Gastrocnemius medialis (tissue), 4 donors: ENCODE data around the gene IGSF8. TPM values are rescaled to one million over a fixed set of nuclear protein-coding genes. Genes with fewer than 3 reads are reported as not detected.

Experiments used
- ATAC-seq, 2 donors: fragments of 150-250 bp; one replicate each; pipeline ENCODE4 v1.9.1; 2016
- DNase-seq, 2 donors: peaks; one replicate each; pipeline ENCODE4 v3.0.0-alpha.2; 2019
- H3K27ac ChIP-seq, 4 donors: fragments of 200-600 bp; sonication (generic); 1 replicate in 1 of 4; 2 replicates in 3 of 4; pipeline ENCODE4 v1.5.1; 2016 to 2018; ENCODE audit warnings: mild to moderate bottlenecking in 2 of 4, moderate library complexity in 1 of 4
- H3K27me3 ChIP-seq, 3 donors: fragments of 200-600 bp; sonication (generic) in 2 of 3; 1 replicate in 1 of 3; 2 replicates in 2 of 3; pipeline versions ENCODE4 v1.5.1 to v1.6.0; 2016 to 2019; ENCODE audit warnings: mild to moderate bottlenecking in 1 of 3, moderate library complexity in 1 of 3
- H3K36me3 ChIP-seq, 2 donors: fragments of 200-600 bp; sonication (generic) in 1 of 2; one replicate each; pipeline ENCODE4 v1.5.1; 2017 to 2018
- H3K4me1 ChIP-seq, 2 donors: fragments of 200-600 bp; sonication (generic) in 1 of 2; one replicate each; pipeline ENCODE4 v1.5.1; 2016 to 2017; ENCODE audit warnings: mild to moderate bottlenecking in 2 of 2
- H3K4me3 ChIP-seq, 4 donors: fragments of 200-600 bp; sonication (generic) in 3 of 4; 1 replicate in 1 of 4; 2 replicates in 3 of 4; pipeline ENCODE4 v1.5.1; 2016 to 2019; ENCODE audit warnings: mild to moderate bottlenecking in 2 of 4
- H3K9me3 ChIP-seq, 3 donors: fragments of 200-600 bp; sonication (generic) in 2 of 3; 1 replicate in 1 of 3; 2 replicates in 2 of 3; pipeline ENCODE4 v1.5.1; 2016 to 2019
- POLR2A ChIP-seq, 2 donors: fragments of 450-650 bp; IDR thresholded peaks; one replicate each; pipeline ENCODE4 v1.6.1; 2017; ENCODE audit warnings: antibody characterized with exemption in 2 of 2, mild to moderate bottlenecking in 2 of 2, moderate library complexity in 2 of 2
- in situ Hi-C, 4 donors: fragments of 200-750 bp; cut with MboI; loops; one replicate each; pipeline versions ENCODE4 v1.15.0 to v1.8.0; 2017; ENCODE audit warnings: low sequenced_read_pairs in 4 of 4
- intact Hi-C: fragments of 100-400 bp; cut with DNase I; formaldehyde crosslinking; loops from one replicate; pipeline ENCODE4 v1.15.1; 2023; ENCODE audit warnings: low total_unique reads
- total RNA-seq, 4 donors: library from RNA; depleted of rRNA; stranded (reverse); fragments of >200 nt; gene quantifications; one replicate each; pipeline versions ENCODE4 v1.1.0 to v1.2.3, GENCODE V29; 2016
- TF ChIP-seq, protein P1 (sequence below), 5 experiments: fragments of 450-650 bp in 3 of 5; fragments of 200-600 bp in 2 of 5; sonication (generic) in 2 of 5; IDR thresholded peaks in 4 of 5; conservative IDR thresholded peaks in 1 of 5; 1 replicate in 4 of 5; 2 replicates in 1 of 5; pipeline ENCODE4 v1.5.1; 2016 to 2019; ENCODE audit warnings: antibody characterized with exemption in 5 of 5, mild to moderate bottlenecking in 3 of 5, moderate library complexity in 3 of 5

The IGSF8 gene
- total RNA-seq, 4 donors from 2014 or later, result 3.4 to 12.8 (median 8.7) TPM

GRCh38 chr1:160049101-160049500 is 49.3 kb downstream of the IGSF8 start:
- peaks cover 0 to 6% of the 10 kb centered on the region in 2 donors for H3K4me1 ChIP-seq
- DNase-seq (no peak), ATAC-seq (no peak)
- no peaks in the 10 kb centered on the region for H3K36me3 ChIP-seq
- H3K27me3 ChIP-seq, result no peaks in the 10 kb centered on the region
- no peak for TF ChIP-seq POLR2A (IDR thresholded peaks at IDR 0.05)
- TF ChIP-seq, protein P1, sequence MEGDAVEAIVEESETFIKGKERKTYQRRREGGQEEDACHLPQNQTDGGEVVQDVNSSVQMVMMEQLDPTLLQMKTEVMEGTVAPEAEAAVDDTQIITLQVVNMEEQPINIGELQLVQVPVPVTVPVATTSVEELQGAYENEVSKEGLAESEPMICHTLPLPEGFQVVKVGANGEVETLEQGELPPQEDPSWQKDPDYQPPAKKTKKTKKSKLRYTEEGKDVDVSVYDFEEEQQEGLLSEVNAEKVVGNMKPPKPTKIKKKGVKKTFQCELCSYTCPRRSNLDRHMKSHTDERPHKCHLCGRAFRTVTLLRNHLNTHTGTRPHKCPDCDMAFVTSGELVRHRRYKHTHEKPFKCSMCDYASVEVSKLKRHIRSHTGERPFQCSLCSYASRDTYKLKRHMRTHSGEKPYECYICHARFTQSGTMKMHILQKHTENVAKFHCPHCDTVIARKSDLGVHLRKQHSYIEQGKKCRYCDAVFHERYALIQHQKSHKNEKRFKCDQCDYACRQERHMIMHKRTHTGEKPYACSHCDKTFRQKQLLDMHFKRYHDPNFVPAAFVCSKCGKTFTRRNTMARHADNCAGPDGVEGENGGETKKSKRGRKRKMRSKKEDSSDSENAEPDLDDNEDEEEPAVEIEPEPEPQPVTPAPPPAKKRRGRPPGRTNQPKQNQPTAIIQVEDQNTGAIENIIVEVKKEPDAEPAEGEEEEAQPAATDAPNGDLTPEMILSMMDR (IDR thresholded peaks at IDR 0.05 in 4 of 5, conservative IDR thresholded peaks at IDR 0.05 in 1 of 5), result no peak
- H3K27ac ChIP-seq, result no peak overlapping the region
- no peak overlapping the region for H3K4me3 ChIP-seq
- no peaks in the 10 kb centered on the region for H3K9me3 ChIP-seq
- intact Hi-C loops, result no loop called here
- in situ Hi-C loops, result no loop called here

- Histone ChIP-seq H3K27ac (no peak overlapping the region), H3K4me1 (peaks cover 0 to 6% of the 10 kb centered on the region in 2 donors), H3K36me3 (no peaks in the 10 kb centered on the region), H3K4me3 (no peak overlapping the region), H3K27me3 (no peaks in the 10 kb centered on the region), H3K9me3 (no peaks in the 10 kb centered on the region)
- DNase-seq, result no peak
- TF ChIP-seq, protein P1 (IDR thresholded peaks at IDR 0.05 in 4 of 5, conservative IDR thresholded peaks at IDR 0.05 in 1 of 5), result no peak
- TF ChIP-seq POLR2A (IDR thresholded peaks at IDR 0.05), result no peak
- intact Hi-C loops (no loop called here), in situ Hi-C loops (no loop called here)
- ATAC-seq, result no peak
Observed at GRCh38 chr1:160048335-160048734, 50.1 kb downstream of the IGSF8 start.

- intact Hi-C loops, result loop anchor here (2.0 kb wide), 1 partner anchor 31 kb away; no protein-coding TSS in a partner anchor
Observed at GRCh38 chr1:160047111-160047991, 51.1 kb downstream of the IGSF8 start.

DNA sequence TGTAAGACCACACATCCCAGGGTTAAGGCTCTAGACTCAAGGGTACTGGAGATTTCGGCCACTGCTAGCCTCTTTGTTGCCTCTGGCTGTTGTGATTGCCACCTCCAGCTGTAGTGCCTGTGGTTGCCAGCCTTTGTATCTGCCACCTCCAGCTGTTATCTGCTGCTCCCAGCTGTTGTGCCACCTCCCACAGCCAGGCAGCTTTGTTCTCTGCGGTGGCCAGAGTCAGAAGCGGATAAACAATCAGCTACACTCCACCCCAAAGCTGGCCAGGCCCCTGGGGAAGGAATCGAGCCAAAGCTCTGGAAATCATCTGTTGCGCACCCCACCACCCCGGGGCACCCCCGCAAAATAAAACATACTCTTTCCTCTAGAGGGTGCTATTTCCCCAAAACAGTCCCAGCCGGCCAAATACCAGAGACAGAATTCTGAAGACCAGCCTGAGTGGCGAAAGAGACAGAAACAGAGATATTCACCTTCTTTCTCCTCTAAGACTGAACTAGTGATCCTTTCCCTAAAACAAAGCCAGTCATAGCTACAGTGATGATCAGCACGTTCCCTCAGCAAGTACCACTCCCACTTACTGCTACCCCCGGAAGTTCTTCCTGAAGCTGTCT is 51.8 kb downstream of the IGSF8 start:
- H3K27ac ChIP-seq, result no peak overlapping the region
- intact Hi-C loops, result loop anchor here (1.0 to 2.0 kb wide), 2 partner anchors 14 to 32 kb away; no protein-coding TSS in a partner anchor
- peak; percentile 67 to 83 for ATAC-seq
- in situ Hi-C loops, result no loop called here
- peaks cover 0 to 6% of the 10 kb centered on the region in 2 donors for H3K4me1 ChIP-seq
- DNase-seq, result peak in 1 of 2 donors; percentile 31
- no peak overlapping the region for H3K4me3 ChIP-seq
- H3K9me3 ChIP-seq, result no peaks in the 10 kb centered on the region
- no peaks in the 10 kb centered on the region for H3K36me3 ChIP-seq
- TF ChIP-seq, protein P1 (IDR thresholded peaks at IDR 0.05 in 4 of 5, conservative IDR thresholded peaks at IDR 0.05 in 1 of 5), result peak; percentile 24 to 65 (median 54)
- TF ChIP-seq POLR2A (IDR thresholded peaks at IDR 0.05), result no peak
- no peaks in the 10 kb centered on the region for H3K27me3 ChIP-seq

More at GRCh38 chr1:160047111-160047991, 51.1 kb downstream of the IGSF8 start:
- no peak overlapping the region for H3K4me3 ChIP-seq
- H3K27ac ChIP-seq, result no peak overlapping the region
- ATAC-seq (no peak), DNase-seq (no peak)
- peaks cover 0 to 6% of the 10 kb centered on the region in 2 donors for H3K4me1 ChIP-seq
- no peaks in the 10 kb centered on the region for H3K9me3 ChIP-seq
- no peak for TF ChIP-seq POLR2A (IDR thresholded peaks at IDR 0.05)
- TF ChIP-seq, protein P1 (IDR thresholded peaks at IDR 0.05 in 4 of 5, conservative IDR thresholded peaks at IDR 0.05 in 1 of 5), result no peak
- in situ Hi-C loops, result no loop called here
- H3K27me3 ChIP-seq, result no peaks in the 10 kb centered on the region
- no peaks in the 10 kb centered on the region for H3K36me3 ChIP-seq
